Measurements from ENCODE around the gene ADGRL1. TPM values are rescaled to one million over a fixed set of nuclear protein-coding genes. Genes with fewer than 3 reads are reported as not detected.

ADGRL1 gene
- total and polyA plus RNA-seq, 2 donors (not counting 1 experiment from before 2014, with no cell fraction given): 0.64 to 1.8 TPM

GRCh38 chr19:14152713-14153112, 53.3 kb downstream of the ADGRL1 start:
- no peak overlapping the region for H2AFZ ChIP-seq (ENCODE audit: insufficient read depth, low read depth, low read length, poor library complexity, severe bottlenecking)
- no peak overlapping the region for H3K4me3 ChIP-seq (ENCODE audit: control extremely low read depth in 1 of 5, extremely low read depth in 1 of 5, insufficient read depth in 1 of 5, low read depth in 2 of 5, low read length in 4 of 5)
- Mint-ChIP-seq H3K9me3 (ENCODE audit: insufficient read depth) (no peaks in the 10 kb centered on the region), H3K4me1 (peaks cover 17% of the 10 kb centered on the region), H3K27me3 (no peaks in the 10 kb centered on the region), H3K4me3 (no peak overlapping the region), H3K27ac (no peak overlapping the region)
- WGBS (ENCODE audit: insufficient coverage): 94% methylated on average over 12 of the region's 12 CpGs
- H3K4me2 ChIP-seq (replicated peaks; ENCODE audit: low read depth, low read length, poor library complexity, severe bottlenecking): no peak overlapping the region
- peaks cover 19 to 27% of the 10 kb centered on the region in 2 donors for H3K4me1 ChIP-seq (ENCODE audit: control insufficient read depth in 2 of 2, insufficient read depth in 2 of 2, low read length in 2 of 2)
- H3K27ac ChIP-seq (ENCODE audit: low read length in 2 of 2): no peak overlapping the region
- intact Hi-C loops (cut with micrococcal nuclease): no loop called here
- no peak overlapping the region for H3K9ac ChIP-seq (ENCODE audit: low read length)
- H3K27me3 ChIP-seq (replicated peaks in 1 of 4; ENCODE audit: control extremely low read depth in 1 of 4, control insufficient read depth in 3 of 4, insufficient read depth in 4 of 4, low read length in 3 of 4): no peaks in the 10 kb centered on the region
- H3K9me3 ChIP-seq (ENCODE audit: control extremely low read depth in 1 of 3, control insufficient read depth in 2 of 3, insufficient read depth in 1 of 3, low read length in 2 of 3): no peaks in the 10 kb centered on the region
- no peaks in the 10 kb centered on the region for H4K20me1 ChIP-seq (ENCODE audit: control insufficient read depth, insufficient read depth, low read length, poor library complexity, severe bottlenecking)
- peaks cover 23% of the 10 kb centered on the region for H3K79me2 ChIP-seq (ENCODE audit: control insufficient read depth, insufficient read depth, low read length)
- H3K36me3 ChIP-seq (replicated peaks in 1 of 2; ENCODE audit: control extremely low read depth in 1 of 2, control insufficient read depth in 1 of 2, extremely low read depth in 1 of 2, insufficient read depth in 2 of 2, low read length in 1 of 2): no peaks in the 10 kb centered on the region
- no peak for TF ChIP-seq CTCF (IDR thresholded peaks at IDR 0.05)
- TF ChIP-seq EZH2 (IDR thresholded peaks at IDR 0.05; ENCODE audit: borderline replicate concordance, insufficient read depth, low read depth, low read length, poor library complexity, severe bottlenecking): no peak
- ChIA-PET POLR2A (no interaction called here), CTCF (interaction anchor here (1.0 kb wide), 1 partner anchor 13 kb away, joined by 5 read pairs; no protein-coding TSS in a partner anchor)
- ATAC-seq (ENCODE audit: low read depth) (no peak), DNase-seq (no peak)

- DNase-seq: no peak
- H3K27ac ChIP-seq (ENCODE audit: low read length in 2 of 2): no peak overlapping the region
- no peaks in the 10 kb centered on the region for H3K27me3 Mint-ChIP-seq
- intact Hi-C loops (cut with micrococcal nuclease): no loop called here
- H2AFZ ChIP-seq (ENCODE audit: insufficient read depth, low read depth, low read length, poor library complexity, severe bottlenecking): no peak overlapping the region
- no peak overlapping the region for H3K9ac ChIP-seq (ENCODE audit: low read length)
- ATAC-seq (ENCODE audit: low read depth): no peak
- TF ChIP-seq EZH2 (IDR thresholded peaks at IDR 0.05; ENCODE audit: borderline replicate concordance, insufficient read depth, low read depth, low read length, poor library complexity, severe bottlenecking) (no peak), CTCF (IDR thresholded peaks at IDR 0.05) (no peak)
- H3K4me3 ChIP-seq (ENCODE audit: control extremely low read depth in 1 of 5, extremely low read depth in 1 of 5, insufficient read depth in 1 of 5, low read depth in 2 of 5, low read length in 4 of 5): no peak overlapping the region
- H3K79me2 ChIP-seq (ENCODE audit: control insufficient read depth, insufficient read depth, low read length): peaks cover 33% of the 10 kb centered on the region
- WGBS (ENCODE audit: insufficient coverage): 97% methylated on average over 46 of the region's 47 CpGs
- no peaks in the 10 kb centered on the region for H4K20me1 ChIP-seq (ENCODE audit: control insufficient read depth, insufficient read depth, low read length, poor library complexity, severe bottlenecking)
- H3K9me3 ChIP-seq (ENCODE audit: control extremely low read depth in 1 of 3, control insufficient read depth in 2 of 3, insufficient read depth in 1 of 3, low read length in 2 of 3): no peaks in the 10 kb centered on the region
- no peak overlapping the region for H3K27ac Mint-ChIP-seq
- ChIA-PET POLR2A (no interaction called here), CTCF (interaction anchor here (0.6 kb wide), 1 partner anchor 28 kb away, joined by 6 read pairs; no protein-coding TSS in a partner anchor)
- no peaks in the 10 kb centered on the region for H3K9me3 Mint-ChIP-seq (ENCODE audit: insufficient read depth)
- H3K4me1 ChIP-seq (ENCODE audit: control insufficient read depth in 2 of 2, insufficient read depth in 2 of 2, low read length in 2 of 2): peaks cover 19 to 27% of the 10 kb centered on the region in 2 donors
- H3K4me1 Mint-ChIP-seq: peaks cover 17% of the 10 kb centered on the region
- H3K36me3 ChIP-seq (replicated peaks in 1 of 2; ENCODE audit: control extremely low read depth in 1 of 2, control insufficient read depth in 1 of 2, extremely low read depth in 1 of 2, insufficient read depth in 2 of 2, low read length in 1 of 2): no peaks in the 10 kb centered on the region
- no peak overlapping the region for H3K4me3 Mint-ChIP-seq
- H3K4me2 ChIP-seq (replicated peaks; ENCODE audit: low read depth, low read length, poor library complexity, severe bottlenecking): no peak overlapping the region
- H3K27me3 ChIP-seq (replicated peaks in 1 of 4; ENCODE audit: control extremely low read depth in 1 of 4, control insufficient read depth in 3 of 4, insufficient read depth in 4 of 4, low read length in 3 of 4): no peaks in the 10 kb centered on the region
Measured at GRCh38 chr19:14150770-14151661, 55.0 kb downstream of the ADGRL1 start.

Measured in B cell (primary cell).